GM23248 (cell line): Measurements from ENCODE around the gene P2RX2. TPM values are rescaled to one million over a fixed set of nuclear protein-coding genes. Genes with fewer than 3 reads are reported as not detected.

Source experiments
- DNase-seq: peaks from one replicate; pipeline ENCODE4 v3.0.0-alpha.2; 2015
- H2AFZ ChIP-seq: fragments of 200-600 bp; sonication (generic); 2 replicates; pipeline ENCODE4 v1.6.1; 2016; ENCODE audit warnings: antibody characterized with exemption
- H3F3A ChIP-seq: fragments of 200-600 bp; sonication (generic); 2 replicates; pipeline ENCODE4 v1.6.1; 2016; ENCODE audit warnings: mild to moderate bottlenecking, antibody characterized with exemption, mixed run types; ENCODE audit not compliant: insufficient read depth
- H3K27ac ChIP-seq: fragments of 200-600 bp; sonication (generic); 2 replicates; pipeline ENCODE4 v1.5.1; 2016; ENCODE audit warnings: mild to moderate bottlenecking
- H3K27me3 ChIP-seq: fragments of 200-600 bp; sonication (generic); replicated peaks from 2 replicates; pipeline ENCODE4 v1.6.1; 2016; ENCODE audit warnings: mild to moderate bottlenecking; ENCODE audit not compliant: insufficient read depth
- H3K36me3 ChIP-seq: fragments of 200-600 bp; sonication (generic); 2 replicates; pipeline ENCODE4 v1.6.1; 2016; ENCODE audit warnings: low read depth, mild to moderate bottlenecking
- H3K4me1 ChIP-seq: fragments of 200-600 bp; sonication (generic); 2 replicates; pipeline ENCODE4 v1.6.1; 2016; ENCODE audit warnings: mild to moderate bottlenecking; ENCODE audit not compliant: insufficient read depth
- H3K4me2 ChIP-seq: fragments of 200-600 bp; sonication (generic); one replicate; pipeline ENCODE4 v1.6.1; 2016; ENCODE audit warnings: mild to moderate bottlenecking; ENCODE audit not compliant: unreplicated experiment
- H3K4me3 ChIP-seq: fragments of 200-600 bp; sonication (generic); 2 replicates; pipeline ENCODE4 v1.5.1; 2016; ENCODE audit warnings: mild to moderate bottlenecking
- H3K79me2 ChIP-seq: fragments of 200-600 bp; sonication (generic); 2 replicates; pipeline ENCODE4 v1.6.1; 2016; ENCODE audit warnings: mild to moderate bottlenecking; ENCODE audit not compliant: insufficient read depth
- H3K9ac ChIP-seq: fragments of 200-600 bp; sonication (generic); 2 replicates; pipeline ENCODE4 v1.6.1; 2016; ENCODE audit warnings: mild to moderate bottlenecking
- H3K9me2 ChIP-seq: fragments of 200-600 bp; sonication (generic); 2 replicates; pipeline ENCODE4 v1.6.1; 2016; ENCODE audit warnings: mixed run types, mild to moderate bottlenecking, moderate library complexity; ENCODE audit not compliant: insufficient read depth
- H3K9me3 ChIP-seq: fragments of 200-600 bp; sonication (generic); one replicate; pipeline ENCODE4 v1.6.1; 2017; ENCODE audit warnings: low read depth
- H4K20me1 ChIP-seq: fragments of 200-600 bp; sonication (generic); 2 replicates; pipeline ENCODE4 v1.6.0; 2016; ENCODE audit not compliant: insufficient read depth
- EZH2 ChIP-seq: fragments of 200-600 bp; sonication (generic); IDR thresholded peaks from 2 replicates; pipeline ENCODE4 v1.6.1; 2018; ENCODE audit warnings: antibody characterized with exemption, mild to moderate bottlenecking; ENCODE audit not compliant: insufficient read depth, poor library complexity, severe bottlenecking
- EZH2phosphoT487 ChIP-seq: fragments of 200-600 bp; sonication (generic); IDR thresholded peaks from 2 replicates; pipeline ENCODE4 v1.6.1; 2018; ENCODE audit warnings: antibody characterized with exemption, moderate library complexity, mild to moderate bottlenecking, low read depth; ENCODE audit not compliant: insufficient read depth
- WGBS, 2 experiments: methylation state at CpG; one replicate each; pipeline ENCODE4 v1.1.6; 2015 to 2017; ENCODE audit warnings: low lambda C conversion rate in 2 of 2, low coverage in 1 of 2; ENCODE audit errors: missing lambda C conversion rate in 2 of 2; 5-methylcytosine and 5-hydroxymethylcytosine counted together
- in situ Hi-C: fragments of 300-500 bp; cut with MboI; formaldehyde crosslinking; loops from 2 replicates; pipeline ENCODE4 v1.15.0; 2020
- polyA plus RNA-seq: library from polyadenylated mRNA; unstranded; fragments of >200 nt; fragmentation: Nextera tagmentation; extraction: Ambion mirVana; gene quantifications from 2 replicates; pipeline ENCODE4 v1.2.1, GENCODE V29; 2016
- total RNA-seq: library from RNA; depleted of rRNA; stranded (reverse); fragments of >200 nt; shearing (Covaris generic); gene quantifications from 2 replicates; pipeline ENCODE4 v1.2.3, GENCODE V29; 2014

P2RX2 gene
- total and polyA plus RNA-seq, 2 experiments from 2014 or later: not detected

DNA sequence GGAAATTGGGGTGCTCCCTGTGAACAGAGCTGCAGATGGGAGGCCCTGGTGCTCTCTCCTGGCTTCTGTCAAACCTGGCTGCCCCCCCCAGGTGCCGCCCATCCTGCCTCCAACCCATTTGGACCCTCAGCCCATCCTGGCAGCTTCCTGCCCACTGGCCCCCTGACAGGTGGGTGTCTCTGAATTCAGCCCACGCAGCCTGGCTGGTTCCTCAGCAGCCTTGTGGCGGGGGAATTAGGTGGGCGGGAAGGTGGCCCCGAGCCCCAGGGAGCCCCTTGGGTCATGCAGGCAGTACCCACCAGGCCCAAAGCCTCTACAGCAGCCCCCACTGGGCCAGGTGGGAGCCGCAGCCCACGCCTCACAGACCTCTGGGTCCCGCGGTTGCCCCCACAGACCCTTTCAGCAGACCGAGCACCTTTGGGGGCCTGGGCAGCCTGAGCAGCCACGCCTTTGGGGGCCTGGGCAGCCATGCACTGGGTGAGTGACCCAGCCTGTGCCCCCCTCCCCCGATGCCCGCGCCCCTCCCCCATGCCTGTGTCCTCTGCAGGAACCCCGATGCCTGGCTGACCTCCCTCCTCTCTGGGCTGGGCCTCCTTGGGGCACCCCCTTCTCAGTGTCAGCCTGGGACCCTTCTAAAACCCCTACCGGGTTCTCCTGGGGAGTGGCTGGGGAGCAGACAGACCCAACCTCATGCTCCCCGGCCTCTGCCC, 37.1 kb upstream of the P2RX2 start:
- Histone ChIP-seq H3K9me2 (no peaks in the 10 kb centered on the region), H3K9me3 (no peaks in the 10 kb centered on the region), H3K4me3 (no peak overlapping the region), H3K9ac (no peak overlapping the region), H3F3A (no peaks in the 10 kb centered on the region), H3K36me3 (no peaks in the 10 kb centered on the region), H3K79me2 (no peaks in the 10 kb centered on the region), H3K4me1 (no peaks in the 10 kb centered on the region), H3K4me2 (no peak overlapping the region), H2AFZ (no peak overlapping the region), H4K20me1 (no peaks in the 10 kb centered on the region), H3K27me3 (no peaks in the 10 kb centered on the region), H3K27ac (no peak overlapping the region)
- 80 to 95% methylated on average over 11 to 13 of the region's 17 CpGs for WGBS, 2 experiments
- no peak for DNase-seq
- TF ChIP-seq EZH2phosphoT487: no peak
- TF ChIP-seq EZH2: no peak
- in situ Hi-C loops: no loop called here

DNA sequence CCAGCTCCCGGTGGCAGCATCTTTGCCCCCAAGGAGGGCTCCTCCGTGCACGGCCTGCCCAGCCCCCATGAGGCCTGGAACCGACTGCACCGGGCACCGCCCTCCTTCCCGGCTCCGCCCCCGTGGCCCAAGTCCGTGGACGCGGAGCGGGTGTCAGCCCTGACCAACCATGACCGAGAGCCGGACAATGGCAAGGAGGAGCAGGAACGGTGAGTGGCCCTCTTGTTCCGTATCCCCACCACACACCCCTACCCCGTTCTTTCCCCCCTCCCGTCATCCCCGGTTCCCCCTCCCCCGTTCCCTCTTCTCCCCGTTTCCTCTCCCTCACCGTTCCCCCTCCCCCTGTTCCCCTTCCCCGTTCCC, 36.5 kb upstream of the P2RX2 start:
- H3K9me2 ChIP-seq: no peaks in the 10 kb centered on the region
- 78 to 85% methylated on average over 8 to 24 of the region's 24 CpGs for WGBS, 2 experiments
- in situ Hi-C loops: no loop called here

DNA sequence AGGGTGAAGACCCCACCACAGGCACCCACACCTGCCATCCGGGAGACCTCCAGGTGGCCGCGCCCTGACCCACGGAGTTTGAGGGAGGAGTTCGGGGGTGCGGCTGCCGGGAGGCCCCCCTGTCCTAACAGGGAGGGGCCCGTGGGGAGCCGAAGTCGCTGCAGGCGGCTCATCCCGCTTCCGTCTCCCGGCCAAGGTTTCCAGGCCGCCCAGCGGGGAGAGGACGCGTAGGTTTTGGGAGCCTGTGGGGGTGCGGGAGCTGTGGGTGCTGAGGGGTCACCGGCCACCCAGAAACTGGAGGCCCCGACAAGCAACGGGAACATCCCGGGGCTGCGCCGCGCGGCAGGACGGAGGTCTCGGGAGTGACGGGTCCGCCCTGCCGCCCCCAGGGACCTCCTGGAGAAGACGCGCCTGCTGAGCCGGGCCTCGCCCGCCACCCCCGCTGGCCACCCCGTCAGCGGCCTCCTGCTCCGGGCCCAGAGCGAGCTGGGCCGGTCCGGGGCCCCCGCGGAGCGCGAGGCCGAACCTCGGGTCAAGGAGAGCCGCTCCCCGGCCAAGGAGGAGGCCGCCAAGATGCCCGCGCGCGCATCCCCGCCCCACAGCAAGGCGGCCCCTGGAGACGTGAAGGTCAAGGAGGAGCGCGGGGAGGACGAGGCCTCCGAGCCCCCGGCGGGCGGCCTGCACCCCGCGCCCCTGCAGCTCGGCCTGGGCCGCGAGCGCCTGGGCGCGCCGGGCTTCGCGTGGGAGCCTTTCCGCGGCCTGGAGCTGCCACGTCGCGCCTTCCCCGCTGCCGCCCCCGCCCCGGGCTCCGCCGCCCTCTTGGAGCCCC, 35.8 kb upstream of the P2RX2 start:
- Histone ChIP-seq H3K79me2 (no peaks in the 10 kb centered on the region), H3K4me3 (no peak overlapping the region), H3K9me3 (no peaks in the 10 kb centered on the region), H3K9ac (no peak overlapping the region), H3K9me2 (no peaks in the 10 kb centered on the region), H3K4me2 (no peak overlapping the region), H3F3A (no peaks in the 10 kb centered on the region), H3K4me1 (no peaks in the 10 kb centered on the region), H3K36me3 (no peaks in the 10 kb centered on the region), H4K20me1 (no peaks in the 10 kb centered on the region), H3K27me3 (no peaks in the 10 kb centered on the region), H3K27ac (no peak overlapping the region), H2AFZ (no peak overlapping the region)
- TF ChIP-seq EZH2 (no peak), EZH2phosphoT487 (no peak)
- in situ Hi-C loops: no loop called here
- DNase-seq: no peak
- WGBS, 2 experiments: 91 to 95% methylated on average over 32 to 88 of the region's 89 CpGs

More for the DNA sequence above, 36.5 kb upstream of the P2RX2 start:
- no peak for TF ChIP-seq EZH2phosphoT487
- TF ChIP-seq EZH2: no peak
- no peaks in the 10 kb centered on the region for H4K20me1 ChIP-seq
- H3K27ac ChIP-seq: no peak overlapping the region
- no peaks in the 10 kb centered on the region for H3K9me3 ChIP-seq
- no peaks in the 10 kb centered on the region for H3K36me3 ChIP-seq
- H3F3A ChIP-seq: no peaks in the 10 kb centered on the region
- DNase-seq: no peak
- no peak overlapping the region for H3K9ac ChIP-seq
- no peaks in the 10 kb centered on the region for H3K27me3 ChIP-seq
- no peak overlapping the region for H2AFZ ChIP-seq
- H3K4me1 ChIP-seq: no peaks in the 10 kb centered on the region
- no peaks in the 10 kb centered on the region for H3K79me2 ChIP-seq
- H3K4me3 ChIP-seq: no peak overlapping the region
- H3K4me2 ChIP-seq: no peak overlapping the region

DNA sequence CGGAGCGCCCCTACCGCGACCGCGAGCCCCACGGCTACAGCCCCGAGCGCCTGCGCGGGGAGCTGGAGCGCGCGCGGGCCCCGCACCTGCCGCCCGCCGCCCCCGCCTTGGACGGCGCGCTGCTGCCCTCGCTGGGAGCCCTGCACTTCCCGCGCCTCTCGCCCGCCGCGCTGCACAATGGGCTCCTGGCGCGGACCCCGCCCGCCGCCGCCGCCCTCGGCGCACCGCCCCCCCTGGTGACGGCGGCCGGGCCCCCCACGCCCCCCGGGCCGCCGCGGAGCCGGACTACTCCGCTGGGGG, 35.2 kb upstream of the P2RX2 start:
- 60 to 83% methylated on average over 3 to 50 of the region's 50 CpGs for WGBS, 2 experiments
- Histone ChIP-seq H4K20me1 (no peaks in the 10 kb centered on the region), H3K79me2 (no peaks in the 10 kb centered on the region), H3K4me1 (no peaks in the 10 kb centered on the region), H3K4me3 (no peak overlapping the region), H3K4me2 (no peak overlapping the region), H3K36me3 (no peaks in the 10 kb centered on the region), H3K9ac (no peak overlapping the region), H2AFZ (no peak overlapping the region), H3K27me3 (no peaks in the 10 kb centered on the region), H3K9me3 (no peaks in the 10 kb centered on the region), H3F3A (no peaks in the 10 kb centered on the region), H3K9me2 (no peaks in the 10 kb centered on the region), H3K27ac (no peak overlapping the region)
- TF ChIP-seq EZH2: no peak
- in situ Hi-C loops: no loop called here
- no peak for DNase-seq
